Stimulated activated CD4-positive, alpha-beta T cell treated with anti-CD3 and anti-CD28 coated beads, Interleukin-1b, Interleukin-23, amount 100 ng/mL, for 4 hours (primary cell): ENCODE measurements around the gene HORMAD2.
"Not testable (repeated sequence)": the region's sequence is repeated elsewhere in the genome, so short reads cannot be mapped to it uniquely, and the experiment has no call there.

Source experiments
- DNase-seq, 2 donors: peaks; one replicate each; pipeline ENCODE4 v3.0.0-alpha.2; 2020; ENCODE audit warnings: low read depth in 2 of 2

The HORMAD2 gene

DNA sequence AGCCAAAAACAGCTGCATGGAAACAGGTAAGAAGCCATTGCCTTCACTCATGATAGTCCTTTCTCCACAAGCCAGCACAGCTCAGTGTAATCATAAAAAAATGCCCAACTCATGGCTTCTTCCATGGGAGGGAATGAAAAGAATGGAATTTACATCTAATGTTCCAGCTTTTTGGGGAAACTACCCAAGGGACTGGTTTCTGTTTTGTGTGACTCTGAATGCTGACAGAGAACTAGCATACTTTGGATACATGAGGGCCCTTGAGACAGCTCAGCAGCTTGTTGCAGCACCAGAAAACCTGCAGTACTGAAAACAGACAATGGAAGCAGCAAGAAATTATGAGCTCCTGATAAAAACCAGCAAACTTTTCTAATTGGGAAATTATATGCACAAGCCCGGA lies 24.2 kb upstream of the HORMAD2 start:
- no peak for DNase-seq

DNA sequence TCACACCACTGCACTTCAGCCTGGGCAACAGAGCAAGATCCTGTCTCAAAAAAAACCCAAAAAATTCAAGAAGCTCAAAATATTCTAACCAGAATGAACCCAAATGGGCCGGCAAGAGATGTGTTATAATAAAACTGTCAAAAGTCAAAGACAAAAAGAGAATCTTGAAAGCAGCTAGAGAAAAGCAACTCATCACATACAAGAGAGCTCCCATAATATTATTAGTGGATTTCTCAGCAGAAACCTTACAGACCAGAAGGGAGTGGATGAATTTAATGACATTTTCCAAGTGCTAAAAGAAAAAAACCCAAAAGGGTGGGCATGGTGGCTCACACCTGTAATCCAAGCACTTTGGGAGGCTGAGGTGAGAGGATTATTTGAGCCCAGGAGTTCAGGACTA lies 22.9 kb upstream of the HORMAD2 start:
- DNase-seq, result no peak

DNA sequence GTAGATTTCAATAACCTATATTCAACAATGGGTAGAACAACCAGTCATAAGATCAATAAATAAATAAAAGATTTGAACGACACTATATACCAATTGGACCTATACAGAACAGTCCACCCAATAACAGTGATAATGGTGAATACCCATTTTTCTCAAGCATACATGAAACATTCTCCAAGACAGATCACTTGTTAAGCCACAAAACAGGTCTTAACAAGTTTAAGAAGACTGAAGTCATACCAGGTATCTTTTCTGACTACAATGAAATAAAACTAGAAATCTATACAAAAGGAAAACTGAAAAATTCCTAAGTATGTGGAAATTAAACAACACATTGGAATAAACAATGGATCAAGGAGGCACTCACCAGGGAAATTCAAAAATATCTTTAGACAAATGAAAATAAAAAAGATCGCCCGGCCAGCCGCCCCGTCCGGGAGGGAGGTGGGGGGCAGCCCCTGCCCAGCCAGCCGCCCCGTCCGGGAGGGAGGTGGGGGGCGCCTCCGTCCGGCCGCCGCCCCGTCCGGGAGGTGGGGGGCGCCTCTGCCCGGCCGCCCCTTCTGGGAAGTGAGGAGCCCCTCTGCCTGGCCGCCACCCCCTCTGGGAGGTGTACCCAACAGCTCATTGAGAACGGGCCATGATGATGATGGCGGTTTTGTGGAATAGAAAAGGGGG lies 20.8 kb upstream of the HORMAD2 start:
- DNase-seq, result not testable (repeated sequence)

DNA sequence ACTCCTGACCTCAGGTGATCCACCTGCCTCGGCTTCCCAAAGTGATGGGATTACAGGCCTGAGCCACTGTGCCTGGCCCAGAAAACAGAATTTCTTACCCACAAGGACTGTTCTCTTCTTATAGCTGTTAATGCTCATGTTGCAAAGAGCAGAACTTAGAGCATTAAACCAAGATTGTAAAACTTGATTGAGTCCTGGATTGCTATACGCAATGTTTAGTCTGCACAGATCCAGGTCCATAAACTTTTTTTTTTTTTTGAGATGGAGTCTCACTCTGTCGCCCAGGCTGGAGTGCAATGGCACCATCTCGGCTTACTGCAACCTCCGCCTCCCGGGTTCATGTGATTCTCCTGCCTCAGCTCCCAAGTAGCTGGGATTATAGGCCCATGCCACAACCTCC lies 19.2 kb upstream of the HORMAD2 start:
- DNase-seq, result not testable (repeated sequence)

DNA sequence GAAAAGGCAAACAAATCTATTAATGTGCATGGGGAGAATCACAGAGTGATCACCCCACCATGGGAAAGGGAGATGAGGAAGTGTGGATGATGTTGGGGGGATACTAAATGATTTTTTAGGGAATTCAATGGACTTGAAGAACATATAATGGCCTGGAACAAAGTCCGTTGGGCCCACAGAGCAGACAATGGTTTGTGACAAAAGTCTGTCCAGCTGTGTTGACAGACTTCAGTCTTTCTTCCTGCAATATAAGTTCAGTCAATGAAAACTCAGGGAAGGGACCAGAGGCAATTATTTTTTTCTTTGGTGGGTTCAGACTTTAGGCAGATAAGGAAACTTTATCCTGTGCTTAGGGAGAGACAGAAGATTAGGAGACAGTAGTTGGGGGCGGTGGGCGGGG lies 18.0 kb upstream of the HORMAD2 start:
- DNase-seq, result no peak

DNA sequence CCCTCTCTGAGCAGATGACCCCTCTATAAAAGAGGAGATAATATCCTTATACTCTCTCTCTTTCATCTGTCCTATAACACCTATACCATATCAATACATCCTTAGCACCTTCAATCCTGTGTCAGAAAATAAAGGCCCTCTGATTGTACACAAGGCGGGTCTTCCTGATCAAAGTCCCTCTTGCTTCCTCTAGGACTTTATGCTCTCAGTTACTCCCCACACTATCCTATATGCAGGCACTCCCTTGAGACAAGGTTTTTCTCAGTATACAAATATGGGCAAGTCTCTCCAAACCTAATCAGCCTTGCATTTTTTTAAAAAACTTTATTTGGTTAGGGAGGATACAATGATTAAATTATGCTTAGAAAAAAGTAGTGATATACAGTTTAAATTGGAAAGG lies 17.3 kb upstream of the HORMAD2 start:
- DNase-seq, result no peak

DNA sequence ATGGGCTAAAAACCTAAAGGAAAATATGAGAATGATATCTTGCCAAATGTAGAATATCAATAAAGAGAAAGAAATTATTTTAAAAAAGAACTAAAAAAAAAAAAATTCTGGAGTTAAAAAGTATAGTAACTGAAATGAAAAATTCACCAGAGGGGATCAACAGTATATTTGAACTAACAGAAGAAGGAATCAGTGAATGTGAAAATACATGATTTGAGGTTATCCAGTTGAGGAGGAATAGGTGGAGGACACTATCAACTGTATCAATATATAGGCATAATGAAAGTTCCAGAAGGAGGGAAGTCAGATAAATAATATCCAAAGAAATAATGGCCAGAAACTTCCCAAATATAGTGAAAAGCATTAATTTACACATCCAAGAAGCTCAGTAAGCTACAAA lies 16.1 kb upstream of the HORMAD2 start:
- no peak for DNase-seq

DNA sequence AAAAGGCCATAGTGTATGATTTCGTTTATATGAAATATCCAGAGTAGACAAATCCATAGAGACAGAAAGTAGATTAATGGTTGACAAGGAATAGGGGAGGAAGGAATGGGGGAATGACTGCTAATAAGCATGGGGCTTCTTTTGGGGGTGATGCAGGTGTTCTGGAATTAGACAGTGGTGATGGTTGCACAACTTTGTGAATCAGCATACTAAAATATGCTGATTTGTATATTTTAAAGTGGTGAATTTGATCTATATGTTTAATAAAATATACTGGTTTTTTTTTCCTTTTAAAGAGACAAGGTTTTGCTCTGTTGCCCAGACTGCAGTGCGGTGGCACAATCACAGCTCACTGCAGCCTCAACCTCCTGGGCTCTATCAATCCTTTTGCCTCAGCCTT lies 6.5 kb upstream of the HORMAD2 start:
- DNase-seq, result no peak

DNA sequence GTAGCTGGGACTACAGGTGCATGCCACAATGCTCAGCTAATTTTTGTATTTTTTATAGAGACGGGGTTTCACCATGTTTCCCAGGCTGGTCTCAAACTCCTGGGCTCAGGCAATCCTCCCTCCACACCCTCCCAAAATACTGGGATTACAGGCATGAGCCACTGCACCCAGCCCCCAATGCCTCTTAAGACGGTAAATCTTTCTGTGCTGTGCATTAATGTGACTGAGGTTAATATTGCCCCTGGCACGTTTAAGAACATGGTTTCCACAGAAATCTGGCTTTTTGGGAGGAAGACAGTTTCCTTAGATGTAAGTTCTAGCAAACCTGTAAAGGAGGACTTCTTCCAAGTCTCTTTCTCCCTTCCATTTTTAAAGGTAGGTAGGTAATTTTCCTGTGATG lies 6.1 kb upstream of the HORMAD2 start:
- no peak for DNase-seq

DNA sequence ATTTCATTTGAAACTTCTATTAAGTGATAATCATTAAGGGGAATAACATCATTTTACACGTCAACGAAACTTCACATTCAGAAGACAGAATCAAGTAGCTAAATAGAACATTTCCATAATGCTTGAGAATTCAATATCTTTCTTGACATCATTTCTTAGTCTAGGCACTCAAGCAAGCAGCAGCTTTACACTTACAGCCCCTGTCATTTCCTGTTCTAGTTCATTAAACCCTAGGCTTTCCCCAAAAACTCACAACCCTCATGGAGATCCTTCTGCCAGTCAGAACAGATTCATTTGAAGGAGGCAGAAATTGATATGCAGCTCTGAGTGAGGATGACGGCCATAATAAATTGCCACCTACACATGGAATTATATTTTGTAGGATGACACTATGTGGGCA lies 5.3 kb upstream of the HORMAD2 start:
- DNase-seq, result no peak

DNA sequence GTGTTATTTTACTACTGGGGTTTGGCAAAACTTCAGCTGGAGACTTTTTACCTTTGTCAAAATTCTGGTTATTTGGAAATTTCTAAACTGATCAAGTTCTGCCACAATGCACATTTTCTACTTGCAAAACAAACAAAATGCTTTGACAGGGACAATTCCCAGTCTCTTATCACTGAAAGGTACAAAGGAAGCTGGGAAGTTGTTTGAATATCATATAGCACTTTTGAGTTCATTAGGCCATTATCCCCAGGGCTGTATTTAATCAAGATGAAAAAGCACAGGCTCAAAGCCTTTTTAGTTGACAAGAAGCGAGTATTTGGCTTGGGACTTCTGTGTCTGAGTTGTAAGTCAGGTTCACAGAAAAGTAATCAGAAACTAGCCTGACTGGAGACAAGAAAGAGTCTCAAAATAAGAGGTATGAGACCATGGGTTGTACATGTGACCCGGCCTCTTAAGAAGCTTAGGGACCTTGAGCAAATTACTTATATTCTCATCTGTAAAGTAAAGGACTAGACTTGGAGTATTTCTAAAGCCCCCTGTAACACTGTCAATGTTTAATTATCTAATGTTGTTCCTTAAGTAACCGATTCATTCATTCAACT lies 2.9 kb upstream of the HORMAD2 start:
- no peak for DNase-seq

DNA sequence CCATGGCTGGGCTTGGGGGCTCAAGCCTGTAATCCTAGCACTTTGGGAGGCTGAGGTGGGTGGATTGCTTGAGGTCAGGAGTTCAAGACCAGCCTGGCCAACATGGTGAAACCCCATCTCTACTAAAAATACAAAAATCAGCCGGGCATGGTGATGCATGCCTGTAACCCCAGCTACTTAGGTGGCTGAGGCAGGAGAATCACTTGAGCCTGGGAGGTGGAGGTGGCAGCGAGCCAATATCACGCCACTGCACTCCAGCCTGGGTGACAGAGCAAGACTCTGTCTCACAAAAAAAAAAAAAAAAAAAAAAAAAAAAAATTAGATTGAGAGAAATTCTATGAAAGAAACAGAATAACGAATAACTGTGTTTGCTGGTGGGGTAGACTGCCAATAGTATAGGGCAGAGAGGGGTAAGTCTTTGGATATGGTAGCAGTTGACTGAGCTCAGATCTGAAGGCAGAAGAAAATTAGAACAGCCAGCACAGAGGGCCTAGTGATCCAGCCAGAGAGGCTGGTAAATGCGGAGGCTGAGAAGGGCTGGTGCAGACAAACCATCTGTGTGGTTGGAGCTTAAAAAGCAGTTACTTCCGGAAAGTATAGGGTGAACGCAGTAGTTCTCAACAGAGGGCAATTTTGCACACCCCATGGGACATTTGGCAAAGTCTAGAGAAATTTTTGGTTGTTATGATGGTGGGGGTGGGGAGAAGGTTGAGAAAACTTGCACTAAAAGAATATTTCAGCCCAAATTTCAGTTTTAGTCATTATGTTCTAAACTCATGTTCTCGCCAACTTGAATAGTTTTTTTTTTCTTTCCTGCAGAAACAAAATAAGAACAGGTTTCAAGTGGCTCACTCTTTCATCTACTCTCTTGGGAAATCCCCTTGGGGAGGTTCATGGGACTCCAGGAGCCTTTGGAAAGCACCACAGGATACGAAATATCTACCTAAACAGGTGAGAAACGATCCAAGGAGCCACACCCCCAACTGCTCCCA lies 1.6 kb upstream of the HORMAD2 start:
- DNase-seq, result no peak

DNA sequence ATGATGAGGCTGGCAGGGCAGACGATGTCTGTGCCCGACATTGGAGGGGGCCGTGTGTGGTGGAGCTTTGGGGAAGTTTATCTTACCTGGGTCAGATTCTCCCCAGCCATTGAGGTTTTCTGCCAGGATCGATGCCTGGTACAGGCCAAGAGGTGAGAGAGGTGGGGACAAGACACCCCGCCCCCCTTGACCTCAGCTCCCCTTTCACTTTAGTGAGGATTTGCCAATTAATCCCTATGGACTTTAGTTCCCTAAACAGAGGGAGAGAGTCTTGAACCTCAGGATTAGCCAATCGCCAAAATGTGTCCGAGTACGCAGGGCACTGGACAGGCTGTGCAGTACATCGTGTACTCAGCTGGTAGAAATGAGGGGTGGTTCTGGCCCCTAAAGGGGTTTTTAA lies 541 bp downstream of the HORMAD2 start:
- DNase-seq, result no peak

DNA sequence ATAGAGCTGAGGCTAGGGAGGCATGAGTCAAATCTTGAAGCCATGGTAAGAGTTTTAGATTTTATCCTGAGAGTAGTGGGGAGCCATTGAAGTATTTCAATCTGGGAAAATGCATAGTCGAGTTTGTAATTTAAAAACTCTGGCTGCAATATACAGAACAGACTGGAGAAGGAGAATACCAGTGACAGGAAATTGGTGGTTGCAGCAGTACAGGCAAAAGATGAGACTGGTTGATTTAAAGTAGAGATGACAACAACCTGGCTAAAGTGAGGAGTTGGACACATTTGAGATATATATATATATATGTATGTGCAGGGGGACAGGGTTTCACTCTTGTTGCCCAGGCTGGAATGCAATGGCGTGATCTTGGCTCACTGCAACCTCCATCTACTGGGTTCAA lies 6.2 kb downstream of the HORMAD2 start:
- DNase-seq, result no peak

DNA sequence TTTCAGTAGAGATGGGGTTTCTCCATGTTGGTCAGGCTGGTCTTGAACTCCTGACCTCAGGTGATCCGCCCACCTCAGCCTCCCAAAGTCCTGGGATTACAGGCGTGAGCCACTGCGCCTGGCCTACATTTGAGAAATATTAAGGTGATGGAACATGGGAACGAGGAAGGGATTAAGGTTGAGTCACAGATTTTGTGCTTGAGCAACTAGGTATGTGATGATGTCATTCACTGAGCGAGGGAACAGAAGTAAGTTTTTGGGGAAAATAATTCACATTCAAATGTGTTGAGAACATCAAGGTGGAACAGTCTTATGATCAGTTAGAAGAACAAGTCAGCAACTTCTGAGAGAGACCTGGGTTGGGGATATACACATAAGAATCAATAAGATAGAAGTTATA lies 6.8 kb downstream of the HORMAD2 start:
- not testable (repeated sequence) for DNase-seq

DNA sequence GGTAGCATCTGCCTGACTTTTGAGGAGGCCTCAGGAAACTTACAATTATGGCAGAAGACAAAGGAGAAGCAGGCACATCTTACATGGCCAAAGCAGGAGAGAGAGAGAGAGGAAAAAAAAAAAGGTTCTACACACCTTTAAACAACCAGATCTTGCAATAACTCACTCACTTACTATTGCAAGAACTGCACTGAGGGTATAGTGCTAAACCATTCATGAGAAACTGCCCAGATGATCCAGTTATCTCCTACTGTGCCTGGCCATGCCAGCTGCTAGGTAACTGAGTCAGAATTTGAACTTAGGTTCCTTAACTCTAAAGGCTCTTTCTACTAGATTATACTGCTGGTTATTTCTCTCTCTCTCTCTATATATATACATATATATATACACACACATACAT lies 7.3 kb downstream of the HORMAD2 start:
- no peak for DNase-seq

DNA sequence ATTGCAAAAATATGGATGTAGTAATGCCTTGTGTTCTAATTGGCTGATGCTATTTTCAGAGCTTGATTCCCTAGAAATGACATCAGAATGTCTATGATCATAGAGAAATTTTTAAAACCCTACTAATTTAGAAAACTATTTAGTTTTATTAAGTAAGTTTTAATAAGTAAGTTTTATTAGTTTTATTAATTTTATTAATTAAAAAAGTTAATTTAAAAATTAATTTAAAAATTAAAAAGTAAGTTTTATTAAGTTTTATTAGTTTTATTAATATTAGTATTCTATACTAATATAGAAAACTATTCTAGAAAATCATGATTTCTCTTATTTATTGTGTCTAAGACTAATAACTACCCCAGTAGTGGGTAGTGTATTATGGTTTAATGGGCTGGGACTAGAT lies 8.2 kb downstream of the HORMAD2 start:
- DNase-seq, result no peak

DNA sequence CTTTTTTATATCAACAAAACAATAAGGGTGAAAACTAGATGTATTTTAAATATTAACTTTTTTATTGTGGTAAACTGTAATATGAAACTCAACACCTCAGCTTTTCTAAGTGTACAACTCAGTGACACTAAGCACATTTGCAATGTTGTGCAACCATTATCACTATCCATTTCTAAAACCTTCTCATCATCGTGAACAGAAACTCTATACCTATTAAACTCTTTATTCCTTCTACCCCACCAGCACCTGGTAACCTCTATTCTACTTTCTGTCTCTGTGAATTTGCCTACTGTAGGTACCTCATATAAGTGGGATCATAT lies 9.4 kb downstream of the HORMAD2 start:
- no peak for DNase-seq

DNA sequence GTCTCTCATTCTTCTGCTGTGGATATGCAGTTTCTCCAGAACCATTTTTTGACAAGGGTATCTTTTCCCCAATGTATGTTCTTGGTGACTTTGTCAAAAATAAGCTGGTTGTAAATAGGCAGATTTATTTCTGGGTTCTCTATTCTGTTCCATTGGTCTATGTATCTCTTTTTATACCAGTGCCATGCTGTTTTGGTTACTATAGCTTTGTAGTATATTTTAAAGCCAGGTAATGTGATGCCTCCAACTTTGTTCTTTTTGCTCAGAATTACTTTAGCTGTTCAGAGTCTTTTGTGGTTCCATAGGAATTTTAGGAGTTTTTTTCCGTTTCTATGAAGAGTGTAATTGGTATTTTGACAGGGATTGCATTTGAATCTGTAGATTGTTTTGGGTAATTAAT lies 12.4 kb downstream of the HORMAD2 start:
- no peak for DNase-seq

DNA sequence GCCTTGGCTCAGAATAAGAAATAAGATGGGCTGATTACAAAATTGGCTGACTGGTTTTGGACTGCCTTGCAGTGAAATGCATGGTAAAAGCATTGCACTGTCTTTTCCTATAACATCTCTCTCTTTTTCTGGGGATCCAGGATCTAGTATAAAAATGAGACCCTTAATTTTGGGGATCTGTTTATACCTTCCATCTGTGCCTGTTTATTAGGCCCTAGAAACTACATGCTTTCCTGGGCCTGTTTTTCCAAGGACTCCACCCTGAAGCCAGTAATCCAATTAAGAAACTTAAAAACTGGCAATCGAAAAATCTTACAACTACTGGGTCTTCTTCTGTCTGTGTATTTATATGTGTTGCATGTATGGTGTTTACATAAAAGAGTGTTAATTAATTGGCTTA lies 14.5 kb downstream of the HORMAD2 start:
- DNase-seq, result no peak

DNA sequence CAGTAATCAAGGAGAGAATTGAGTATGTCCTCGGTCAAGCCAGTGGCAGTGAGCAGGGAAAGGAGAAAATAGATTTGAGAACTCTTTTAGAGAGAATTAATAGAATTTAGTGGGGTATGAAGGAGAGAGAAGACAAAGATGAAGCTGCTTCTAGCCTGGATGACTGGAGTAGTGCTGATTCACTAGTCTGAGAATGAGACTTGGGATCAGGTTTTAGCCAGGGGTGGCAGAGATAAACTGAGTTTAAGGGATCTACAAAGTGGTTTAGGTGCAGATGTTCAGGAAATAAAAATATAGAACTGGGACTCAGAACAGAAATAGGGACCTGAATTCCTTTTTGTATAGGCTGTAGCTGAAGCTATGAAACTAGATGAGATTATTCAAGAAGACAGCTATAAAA lies 17.6 kb downstream of the HORMAD2 start:
- DNase-seq, result no peak

DNA sequence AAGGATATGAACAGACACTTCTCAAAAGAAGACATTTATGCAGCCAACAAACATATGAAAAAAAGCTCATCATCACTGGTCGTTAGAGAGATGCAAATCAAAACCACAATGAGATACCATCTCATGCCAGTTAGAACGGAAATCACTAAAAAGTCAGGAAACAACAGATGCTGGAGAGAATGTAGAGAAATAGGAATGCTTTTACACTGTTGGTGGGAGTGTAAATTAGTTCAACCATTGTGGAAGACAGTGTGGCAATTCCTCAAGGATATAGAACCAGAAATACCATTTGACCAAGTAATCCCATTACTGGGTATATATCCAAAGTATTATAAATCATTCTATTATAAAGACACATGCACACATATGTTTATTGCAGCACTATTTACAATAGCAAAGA lies 20.5 kb downstream of the HORMAD2 start:
- DNase-seq, result not testable (repeated sequence)
